Loucy (cell line): Measurements from ENCODE around the gene UNC5B.

Experiments
- H2AFZ ChIP-seq: fragments of 200-600 bp; sonication (generic); 2 replicates; pipeline ENCODE4 v1.6.0; 2016; ENCODE audit warnings: antibody characterized with exemption, mild to moderate bottlenecking, low read length, moderate library complexity
- H3F3A ChIP-seq: fragments of 200-600 bp; 2 replicates; pipeline ENCODE4 v1.6.0; 2016; ENCODE audit warnings: antibody characterized with exemption, low read depth, mild to moderate bottlenecking
- H3K27me3 ChIP-seq: fragments of 200-600 bp; sonication (generic); 2 replicates; pipeline ENCODE4 v1.6.1; 2014; ENCODE audit warnings: low read length, mild to moderate bottlenecking; ENCODE audit not compliant: insufficient read depth, poor library complexity, severe bottlenecking
- H3K36me3 ChIP-seq: fragments of 200-600 bp; sonication (generic); 2 replicates; pipeline ENCODE4 v1.6.1; 2016; ENCODE audit warnings: low read length; ENCODE audit not compliant: insufficient read depth
- H3K4me1 ChIP-seq: fragments of 200-600 bp; sonication (generic); 2 replicates; pipeline ENCODE4 v1.5.1; 2014; ENCODE audit warnings: low read length, mild to moderate bottlenecking; ENCODE audit not compliant: insufficient read depth, poor library complexity, severe bottlenecking
- H3K4me2 ChIP-seq: fragments of 200-600 bp; sonication (generic); 2 replicates; pipeline ENCODE4 v1.6.0; 2014; ENCODE audit warnings: antibody characterized with exemption, low read length, low read depth, mild to moderate bottlenecking; ENCODE audit not compliant: poor library complexity, severe bottlenecking
- H3K4me3 ChIP-seq: fragments of 200-600 bp; sonication (generic); 2 replicates; pipeline ENCODE4 v1.5.1; 2014; ENCODE audit warnings: low read length, mild to moderate bottlenecking, mixed read lengths; ENCODE audit not compliant: poor library complexity, severe bottlenecking
- H3K79me2 ChIP-seq: fragments of 200-600 bp; sonication (generic); 2 replicates; pipeline ENCODE4 v1.6.1; 2014; ENCODE audit warnings: low read length; ENCODE audit not compliant: insufficient read depth
- H3K9ac ChIP-seq: fragments of 200-600 bp; sonication (generic); 2 replicates; pipeline ENCODE4 v1.6.0; 2014; ENCODE audit warnings: mild to moderate bottlenecking, low read depth, low read length, moderate library complexity; ENCODE audit not compliant: poor library complexity, severe bottlenecking
- H3K9me2 ChIP-seq: fragments of 200-600 bp; sonication (generic); replicated peaks from 2 replicates; pipeline ENCODE4 v1.6.1; 2016; ENCODE audit warnings: low read depth, low read length, mixed read lengths
- H3K9me3 ChIP-seq: fragments of 200-600 bp; sonication (generic); 2 replicates; pipeline ENCODE4 v1.6.1; 2014; ENCODE audit warnings: mild to moderate bottlenecking, antibody characterized with exemption, low read length, low read depth; ENCODE audit not compliant: insufficient read depth
- H4K20me1 ChIP-seq: fragments of 200-600 bp; sonication (generic); 2 replicates; pipeline ENCODE4 v1.6.0; 2014; ENCODE audit warnings: antibody characterized with exemption, low read length, mild to moderate bottlenecking; ENCODE audit not compliant: insufficient read depth, poor library complexity, severe bottlenecking
- EZH2phosphoT487 ChIP-seq: fragments of 200-600 bp; IDR thresholded peaks from 2 replicates; pipeline ENCODE4 v1.6.1; 2018; ENCODE audit warnings: antibody characterized with exemption, mild to moderate bottlenecking, moderate library complexity, borderline replicate concordance
- TF ChIP-seq, protein P1 (sequence below): fragments of 200-600 bp; sonication (generic); conservative IDR thresholded peaks from 2 replicates; pipeline ENCODE4 v1.5.1; 2014; ENCODE audit warnings: mild to moderate bottlenecking, antibody characterized with exemption, low read length

Gene UNC5B

DNA sequence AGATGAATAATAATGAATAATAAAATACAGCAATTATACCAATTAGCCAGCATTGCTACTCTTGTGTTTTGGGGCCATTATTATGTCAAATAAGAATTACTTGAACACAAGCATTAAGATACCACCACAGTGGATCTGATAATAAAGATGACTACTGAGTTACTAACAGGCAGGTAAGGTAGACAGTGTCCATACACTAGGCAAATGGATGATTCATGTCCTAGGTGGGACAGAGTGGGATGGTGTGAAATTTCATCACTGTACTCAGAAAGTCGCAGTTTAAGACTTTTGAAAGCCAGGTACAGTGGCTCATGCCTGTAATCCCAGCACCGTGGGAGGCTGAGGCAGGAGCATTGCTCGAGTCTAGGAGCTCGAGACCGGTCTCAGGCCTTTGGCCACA is 8.7 kb upstream of the UNC5B start:
- Histone ChIP-seq H3K4me3 (no peak overlapping the region), H3K9ac (no peak overlapping the region), H3K36me3 (no peaks in the 10 kb centered on the region), H3K4me2 (no peak overlapping the region), H2AFZ (no peak overlapping the region), H3K9me2 (no peaks in the 10 kb centered on the region), H3F3A (no peaks in the 10 kb centered on the region), H4K20me1 (no peaks in the 10 kb centered on the region), H3K27me3 (peaks cover 8% of the 10 kb centered on the region), H3K9me3 (0 out of 2 replicates have a peak, but pooled peaks cover 4% of the 10 kb centered on the region), H3K79me2 (no peaks in the 10 kb centered on the region), H3K4me1 (no peaks in the 10 kb centered on the region)
- TF ChIP-seq, protein P1, sequence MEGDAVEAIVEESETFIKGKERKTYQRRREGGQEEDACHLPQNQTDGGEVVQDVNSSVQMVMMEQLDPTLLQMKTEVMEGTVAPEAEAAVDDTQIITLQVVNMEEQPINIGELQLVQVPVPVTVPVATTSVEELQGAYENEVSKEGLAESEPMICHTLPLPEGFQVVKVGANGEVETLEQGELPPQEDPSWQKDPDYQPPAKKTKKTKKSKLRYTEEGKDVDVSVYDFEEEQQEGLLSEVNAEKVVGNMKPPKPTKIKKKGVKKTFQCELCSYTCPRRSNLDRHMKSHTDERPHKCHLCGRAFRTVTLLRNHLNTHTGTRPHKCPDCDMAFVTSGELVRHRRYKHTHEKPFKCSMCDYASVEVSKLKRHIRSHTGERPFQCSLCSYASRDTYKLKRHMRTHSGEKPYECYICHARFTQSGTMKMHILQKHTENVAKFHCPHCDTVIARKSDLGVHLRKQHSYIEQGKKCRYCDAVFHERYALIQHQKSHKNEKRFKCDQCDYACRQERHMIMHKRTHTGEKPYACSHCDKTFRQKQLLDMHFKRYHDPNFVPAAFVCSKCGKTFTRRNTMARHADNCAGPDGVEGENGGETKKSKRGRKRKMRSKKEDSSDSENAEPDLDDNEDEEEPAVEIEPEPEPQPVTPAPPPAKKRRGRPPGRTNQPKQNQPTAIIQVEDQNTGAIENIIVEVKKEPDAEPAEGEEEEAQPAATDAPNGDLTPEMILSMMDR, result no peak
- no peak for TF ChIP-seq EZH2phosphoT487

DNA sequence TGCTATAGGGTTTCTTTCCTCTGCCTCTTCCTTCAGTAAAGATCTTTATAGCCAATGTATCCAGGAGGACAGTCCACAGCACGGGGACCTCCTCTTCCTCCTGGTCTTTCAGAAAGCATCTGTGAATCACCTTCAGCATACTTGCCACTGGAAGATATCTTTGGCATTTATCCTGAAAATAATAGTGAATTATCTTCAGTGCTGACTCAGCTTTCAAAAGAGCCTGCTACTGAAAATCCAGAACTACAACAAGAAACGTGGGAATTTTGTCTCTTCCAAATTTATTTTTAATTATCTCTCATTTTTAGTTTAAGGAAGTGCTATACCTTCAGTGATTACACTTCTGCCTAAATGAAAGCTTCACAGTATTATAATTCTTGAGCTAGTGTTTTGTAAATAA is 7.6 kb upstream of the UNC5B start:
- Histone ChIP-seq H2AFZ (no peak overlapping the region), H3K9ac (no peak overlapping the region), H3K9me2 (no peaks in the 10 kb centered on the region), H3K4me2 (no peak overlapping the region), H3K27me3 (peaks cover 9% of the 10 kb centered on the region), H3F3A (no peaks in the 10 kb centered on the region), H3K79me2 (no peaks in the 10 kb centered on the region), H3K4me3 (no peak overlapping the region), H3K9me3 (no peaks in the 10 kb centered on the region), H4K20me1 (no peaks in the 10 kb centered on the region), H3K4me1 (no peaks in the 10 kb centered on the region), H3K36me3 (no peaks in the 10 kb centered on the region)
- no peak for TF ChIP-seq EZH2phosphoT487
- TF ChIP-seq, protein P1, result no peak

DNA sequence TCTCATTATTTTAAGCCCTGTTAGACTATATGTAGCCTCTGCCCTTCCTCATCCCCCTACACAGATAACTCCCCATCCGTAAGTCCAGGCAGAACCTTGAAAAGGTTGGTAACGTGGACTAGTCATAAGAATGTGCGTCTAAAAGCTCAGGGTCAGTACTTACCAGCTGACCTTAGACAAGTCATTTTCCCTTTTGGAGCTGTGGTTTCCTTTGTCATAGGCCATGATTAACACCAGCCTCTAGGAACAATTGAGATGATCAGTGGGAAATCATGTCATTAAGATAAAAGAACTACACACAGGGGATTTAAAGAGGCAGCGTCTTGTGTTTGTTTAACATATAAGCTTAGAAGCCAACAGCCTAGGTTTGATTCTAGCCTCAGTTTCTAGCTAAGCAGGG is 6.9 kb upstream of the UNC5B start:
- Histone ChIP-seq H3K4me1 (no peaks in the 10 kb centered on the region), H3K9me3 (no peaks in the 10 kb centered on the region), H3K9ac (no peak overlapping the region), H2AFZ (no peak overlapping the region), H3K4me3 (no peak overlapping the region), H3K9me2 (no peaks in the 10 kb centered on the region), H3K79me2 (no peaks in the 10 kb centered on the region), H3K36me3 (no peaks in the 10 kb centered on the region), H3F3A (no peaks in the 10 kb centered on the region), H3K27me3 (peaks cover 11% of the 10 kb centered on the region), H4K20me1 (no peaks in the 10 kb centered on the region), H3K4me2 (no peak overlapping the region)
- TF ChIP-seq EZH2phosphoT487, result no peak
- TF ChIP-seq, protein P1, result no peak
